ENCODE results near the gene DOCK4.

The DOCK4 gene

GRCh38 chr7:112183266-112183665, 22.9 kb downstream of the DOCK4 start:
- peaks cover 21% of the 10 kb centered on the region for H3K79me1 ChIP-seq (replicated peaks; ENCODE audit: low read length, poor library complexity, severe bottlenecking)
- no peak overlapping the region for H3K27ac ChIP-seq (ENCODE audit: low read length, poor library complexity, severe bottlenecking)
- no peaks in the 10 kb centered on the region for H3K36me3 ChIP-seq (ENCODE audit: control insufficient read depth in 1 of 2, insufficient read depth in 2 of 2, low read depth in 1 of 2, low read length in 2 of 2)
- H3K23ac ChIP-seq (ENCODE audit: low read length in 2 of 2), result no peak overlapping the region
- no peak overlapping the region for H4K91ac ChIP-seq (ENCODE audit: low read length)
- no peaks in the 10 kb centered on the region for H3K9me3 ChIP-seq (ENCODE audit: control insufficient read depth, low read length)
- no CpG with 5 or more reads among the region's 1 CpG for WGBS
- H3K4me3 ChIP-seq (ENCODE audit: insufficient read depth in 1 of 2, low read depth in 1 of 2, low read length in 2 of 2), result no peak overlapping the region
- no peak overlapping the region for H3K4me2 ChIP-seq (ENCODE audit: low read length, poor library complexity, severe bottlenecking)
- no peak overlapping the region for H3K14ac ChIP-seq (ENCODE audit: low read length in 2 of 2)
- no peak for DNase-seq
- H3K4me1 ChIP-seq (ENCODE audit: control insufficient read depth, insufficient read depth, low read depth, low read length), result peaks cover 9% of the 10 kb centered on the region
- H4K8ac ChIP-seq (ENCODE audit: low read length), result no peak overlapping the region
- H2BK5ac ChIP-seq (ENCODE audit: low read depth, low read length, poor library complexity, severe bottlenecking), result no peak overlapping the region
- peak overlapping the region; percentile 28 for H2AK5ac ChIP-seq (ENCODE audit: low read length, severe bottlenecking)
- H2AFZ ChIP-seq (ENCODE audit: low read depth, low read length), result no peak overlapping the region
- no peak overlapping the region for H2BK15ac ChIP-seq (ENCODE audit: low read depth, poor library complexity, severe bottlenecking)
- H3K18ac ChIP-seq (ENCODE audit: low read depth in 1 of 2, low read length in 2 of 2), result no peak overlapping the region
- H3K4ac ChIP-seq (ENCODE audit: low read depth in 1 of 2, low read length in 2 of 2), result no peak overlapping the region
- no peak overlapping the region for H3K9ac ChIP-seq (ENCODE audit: low read length)
- no peaks in the 10 kb centered on the region for H3K27me3 ChIP-seq (ENCODE audit: control insufficient read depth in 1 of 2, insufficient read depth in 1 of 2, low read length in 2 of 2)
- H2BK12ac ChIP-seq (ENCODE audit: low read length in 2 of 2), result no peak overlapping the region
- no peak overlapping the region for H2BK120ac ChIP-seq (ENCODE audit: low read depth, low read length)

- Histone ChIP-seq H4K91ac (ENCODE audit: low read length) (peak overlapping the region; percentile 4), H2BK12ac (ENCODE audit: low read length in 2 of 2) (no peak overlapping the region), H3K4me3 (ENCODE audit: insufficient read depth in 1 of 2, low read depth in 1 of 2, low read length in 2 of 2) (no peak overlapping the region), H2BK120ac (ENCODE audit: low read depth, low read length) (no peak overlapping the region), H3K27ac (ENCODE audit: low read length, poor library complexity, severe bottlenecking) (no peak overlapping the region), H2AK5ac (ENCODE audit: low read length, severe bottlenecking) (no peak overlapping the region), H3K79me1 (replicated peaks; ENCODE audit: low read length, poor library complexity, severe bottlenecking) (peaks cover 22% of the 10 kb centered on the region), H3K23ac (ENCODE audit: low read length in 2 of 2) (no peak overlapping the region), H3K36me3 (ENCODE audit: control insufficient read depth in 1 of 2, insufficient read depth in 2 of 2, low read depth in 1 of 2, low read length in 2 of 2) (no peaks in the 10 kb centered on the region), H4K8ac (ENCODE audit: low read length) (no peak overlapping the region), H3K4me1 (ENCODE audit: control insufficient read depth, insufficient read depth, low read depth, low read length) (peaks cover 9% of the 10 kb centered on the region), H2BK5ac (ENCODE audit: low read depth, low read length, poor library complexity, severe bottlenecking) (no peak overlapping the region), H3K27me3 (ENCODE audit: control insufficient read depth in 1 of 2, insufficient read depth in 1 of 2, low read length in 2 of 2) (no peaks in the 10 kb centered on the region), H3K9me3 (ENCODE audit: control insufficient read depth, low read length) (no peaks in the 10 kb centered on the region), H3K18ac (ENCODE audit: low read depth in 1 of 2, low read length in 2 of 2) (peak overlapping the region in 1 of 2 experiments; percentile 18), H2AFZ (ENCODE audit: low read depth, low read length) (no peak overlapping the region), H3K9ac (ENCODE audit: low read length) (no peak overlapping the region), H2BK15ac (ENCODE audit: low read depth, poor library complexity, severe bottlenecking) (no peak overlapping the region), H3K4me2 (ENCODE audit: low read length, poor library complexity, severe bottlenecking) (no peak overlapping the region), H3K4ac (ENCODE audit: low read depth in 1 of 2, low read length in 2 of 2) (no peak overlapping the region), H3K14ac (ENCODE audit: low read length in 2 of 2) (no peak overlapping the region)
- 75% methylated on average over 5 of the region's 5 CpGs for WGBS
- no peak for DNase-seq
Measured at GRCh38 chr7:112182749-112183148, 23.4 kb downstream of the DOCK4 start.

- Histone ChIP-seq H3K27me3 (ENCODE audit: control insufficient read depth in 1 of 2, insufficient read depth in 1 of 2, low read length in 2 of 2) (no peaks in the 10 kb centered on the region), H2BK120ac (ENCODE audit: low read depth, low read length) (no peak overlapping the region), H2AFZ (ENCODE audit: low read depth, low read length) (no peak overlapping the region), H3K36me3 (ENCODE audit: control insufficient read depth in 1 of 2, insufficient read depth in 2 of 2, low read depth in 1 of 2, low read length in 2 of 2) (no peaks in the 10 kb centered on the region), H4K8ac (ENCODE audit: low read length) (no peak overlapping the region), H2BK15ac (ENCODE audit: low read depth, poor library complexity, severe bottlenecking) (no peak overlapping the region), H2AK5ac (ENCODE audit: low read length, severe bottlenecking) (no peak overlapping the region), H3K18ac (ENCODE audit: low read depth in 1 of 2, low read length in 2 of 2) (no peak overlapping the region), H3K9me3 (ENCODE audit: control insufficient read depth, low read length) (no peaks in the 10 kb centered on the region), H2BK12ac (ENCODE audit: low read length in 2 of 2) (no peak overlapping the region), H3K23ac (ENCODE audit: low read length in 2 of 2) (no peak overlapping the region), H3K79me1 (replicated peaks; ENCODE audit: low read length, poor library complexity, severe bottlenecking) (peaks cover 22% of the 10 kb centered on the region), H3K27ac (ENCODE audit: low read length, poor library complexity, severe bottlenecking) (no peak overlapping the region), H3K4me2 (ENCODE audit: low read length, poor library complexity, severe bottlenecking) (no peak overlapping the region), H3K4me3 (ENCODE audit: insufficient read depth in 1 of 2, low read depth in 1 of 2, low read length in 2 of 2) (no peak overlapping the region), H3K4me1 (ENCODE audit: control insufficient read depth, insufficient read depth, low read depth, low read length) (peaks cover 6% of the 10 kb centered on the region), H4K91ac (ENCODE audit: low read length) (no peak overlapping the region), H3K4ac (ENCODE audit: low read depth in 1 of 2, low read length in 2 of 2) (no peak overlapping the region), H3K9ac (ENCODE audit: low read length) (no peak overlapping the region), H2BK5ac (ENCODE audit: low read depth, low read length, poor library complexity, severe bottlenecking) (no peak overlapping the region), H3K14ac (ENCODE audit: low read length in 2 of 2) (no peak overlapping the region)
- DNase-seq, result no peak
- 91% methylated on average over 4 of the region's 4 CpGs for WGBS
Measured at GRCh38 chr7:112180223-112180622, 26.0 kb downstream of the DOCK4 start.

GRCh38 chr7:112176693-112177415, 29.3 kb downstream of the DOCK4 start:
- Histone ChIP-seq H2BK5ac (ENCODE audit: low read depth, low read length, poor library complexity, severe bottlenecking) (no peak overlapping the region), H3K9me3 (ENCODE audit: control insufficient read depth, low read length) (no peaks in the 10 kb centered on the region), H3K4me2 (ENCODE audit: low read length, poor library complexity, severe bottlenecking) (no peak overlapping the region), H3K4me3 (ENCODE audit: insufficient read depth in 1 of 2, low read depth in 1 of 2, low read length in 2 of 2) (no peak overlapping the region), H3K9ac (ENCODE audit: low read length) (no peak overlapping the region), H3K23ac (ENCODE audit: low read length in 2 of 2) (no peak overlapping the region), H2AK5ac (ENCODE audit: low read length, severe bottlenecking) (no peak overlapping the region), H2BK120ac (ENCODE audit: low read depth, low read length) (no peak overlapping the region), H4K8ac (ENCODE audit: low read length) (no peak overlapping the region), H3K27ac (ENCODE audit: low read length, poor library complexity, severe bottlenecking) (no peak overlapping the region), H3K14ac (ENCODE audit: low read length in 2 of 2) (no peak overlapping the region), H2BK15ac (ENCODE audit: low read depth, poor library complexity, severe bottlenecking) (no peak overlapping the region), H3K79me1 (replicated peaks; ENCODE audit: low read length, poor library complexity, severe bottlenecking) (peaks cover 23% of the 10 kb centered on the region), H2BK12ac (ENCODE audit: low read length in 2 of 2) (no peak overlapping the region), H3K36me3 (ENCODE audit: control insufficient read depth in 1 of 2, insufficient read depth in 2 of 2, low read depth in 1 of 2, low read length in 2 of 2) (no peaks in the 10 kb centered on the region), H3K27me3 (ENCODE audit: control insufficient read depth in 1 of 2, insufficient read depth in 1 of 2, low read length in 2 of 2) (no peaks in the 10 kb centered on the region), H4K91ac (ENCODE audit: low read length) (no peak overlapping the region), H3K4me1 (ENCODE audit: control insufficient read depth, insufficient read depth, low read depth, low read length) (no peaks in the 10 kb centered on the region), H3K18ac (ENCODE audit: low read depth in 1 of 2, low read length in 2 of 2) (no peak overlapping the region), H2AFZ (ENCODE audit: low read depth, low read length) (no peak overlapping the region), H3K4ac (ENCODE audit: low read depth in 1 of 2, low read length in 2 of 2) (no peak overlapping the region)
- 97% methylated on average over 2 of the region's 5 CpGs for WGBS
- DNase-seq, result no peak
